ENCODE results near the gene CLSTN2. TPM values are rescaled to one million over a fixed set of nuclear protein-coding genes. Genes with fewer than 3 reads are reported as not detected.

Gene CLSTN2
- total RNA-seq, 1 experiment from 2014 or later: 0.02 TPM

DNA sequence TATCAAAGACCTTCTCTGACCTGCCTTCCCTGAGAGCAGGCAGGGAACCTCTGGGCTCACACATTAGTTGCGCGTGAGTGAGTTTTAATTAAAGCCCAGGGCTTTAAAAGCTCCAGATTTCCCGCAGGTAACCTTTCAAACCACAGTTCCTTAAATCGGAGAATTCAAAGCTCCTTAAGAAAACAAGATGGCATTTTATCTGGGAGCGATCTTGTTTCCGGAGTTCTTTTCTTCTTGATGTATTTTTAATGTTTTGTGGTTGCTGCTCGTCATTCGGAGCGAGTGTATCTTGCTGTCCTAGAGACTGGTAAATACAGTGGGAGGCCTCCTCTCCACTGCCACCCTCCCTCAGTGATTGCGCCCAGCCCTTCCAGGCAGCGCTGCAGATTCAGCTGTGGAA, 284.3 kb downstream of the CLSTN2 start:
- Histone ChIP-seq H3K4me1 (ENCODE audit: control insufficient read depth in 1 of 2, insufficient read depth in 2 of 2, low read length in 2 of 2) (no peaks in the 10 kb centered on the region), H4K20me1 (ENCODE audit: insufficient read depth) (no peaks in the 10 kb centered on the region), H3K27ac (ENCODE audit: low read depth, low read length) (no peak overlapping the region), H2AFZ (ENCODE audit: low read depth, low read length, poor library complexity, severe bottlenecking) (no peak overlapping the region), H3K4me2 (ENCODE audit: low read length) (no peak overlapping the region), H3K27me3 (ENCODE audit: insufficient read depth, low read length) (peaks cover 16% of the 10 kb centered on the region; the same call in 1 of the 2 replicates), H3K79me2 (ENCODE audit: insufficient read depth, low read length) (no peaks in the 10 kb centered on the region), H3K9me3 (ENCODE audit: control insufficient read depth in 1 of 2, insufficient read depth in 1 of 2, low read depth in 1 of 2, low read length in 2 of 2) (no peaks in the 10 kb centered on the region), H3K36me3 (ENCODE audit: control insufficient read depth in 1 of 2, insufficient read depth in 2 of 2, low read length in 2 of 2) (no peaks in the 10 kb centered on the region), H3K4me3 (replicated peaks in 1 of 2; ENCODE audit: low read depth in 1 of 2, low read length in 2 of 2) (no peak overlapping the region), H3K9me2 (ENCODE audit: insufficient read depth) (no peaks in the 10 kb centered on the region), H3K9ac (ENCODE audit: low read length) (no peak overlapping the region)
- POLR2A ChIA-PET: no interaction called here
- intact Hi-C loops (cut with micrococcal nuclease): no loop called here
- DNase-seq (ENCODE audit: low read depth, low spot score): no peak
- RAD21 ChIA-PET (ENCODE audit: low non-redundant PET in 1 of 2, low total read pairs in 2 of 2, uncharacterized antibody in 2 of 2, unreplicated experiment in 2 of 2): no interaction called here
- TF ChIP-seq EGR1 (IDR thresholded peaks at IDR 0.05; ENCODE audit: low read depth) (no peak), EZH2 (IDR thresholded peaks at IDR 0.05) (no peak), ELF1 (IDR thresholded peaks at IDR 0.05; ENCODE audit: borderline replicate concordance, low read depth) (no peak), SP1 (IDR thresholded peaks at IDR 0.05; ENCODE audit: low read depth) (no peak), POLR2A (IDR thresholded peaks at IDR 0.05; ENCODE audit: borderline replicate concordance, extremely low read depth, insufficient read depth, insufficient read length) (no peak), POLR2AphosphoS5 (IDR thresholded peaks at IDR 0.05; ENCODE audit: low read depth, low read length) (no peak), JUND (IDR thresholded peaks at IDR 0.05) (no peak), ZNF274 (IDR thresholded peaks at IDR 0.05; ENCODE audit: low read depth, low read length) (no peak), CBX3 (IDR thresholded peaks at IDR 0.05; ENCODE audit: low read depth) (no peak), SIN3A (IDR thresholded peaks at IDR 0.05; ENCODE audit: low read depth) (no peak)
- TF ChIP-seq, protein P1, sequence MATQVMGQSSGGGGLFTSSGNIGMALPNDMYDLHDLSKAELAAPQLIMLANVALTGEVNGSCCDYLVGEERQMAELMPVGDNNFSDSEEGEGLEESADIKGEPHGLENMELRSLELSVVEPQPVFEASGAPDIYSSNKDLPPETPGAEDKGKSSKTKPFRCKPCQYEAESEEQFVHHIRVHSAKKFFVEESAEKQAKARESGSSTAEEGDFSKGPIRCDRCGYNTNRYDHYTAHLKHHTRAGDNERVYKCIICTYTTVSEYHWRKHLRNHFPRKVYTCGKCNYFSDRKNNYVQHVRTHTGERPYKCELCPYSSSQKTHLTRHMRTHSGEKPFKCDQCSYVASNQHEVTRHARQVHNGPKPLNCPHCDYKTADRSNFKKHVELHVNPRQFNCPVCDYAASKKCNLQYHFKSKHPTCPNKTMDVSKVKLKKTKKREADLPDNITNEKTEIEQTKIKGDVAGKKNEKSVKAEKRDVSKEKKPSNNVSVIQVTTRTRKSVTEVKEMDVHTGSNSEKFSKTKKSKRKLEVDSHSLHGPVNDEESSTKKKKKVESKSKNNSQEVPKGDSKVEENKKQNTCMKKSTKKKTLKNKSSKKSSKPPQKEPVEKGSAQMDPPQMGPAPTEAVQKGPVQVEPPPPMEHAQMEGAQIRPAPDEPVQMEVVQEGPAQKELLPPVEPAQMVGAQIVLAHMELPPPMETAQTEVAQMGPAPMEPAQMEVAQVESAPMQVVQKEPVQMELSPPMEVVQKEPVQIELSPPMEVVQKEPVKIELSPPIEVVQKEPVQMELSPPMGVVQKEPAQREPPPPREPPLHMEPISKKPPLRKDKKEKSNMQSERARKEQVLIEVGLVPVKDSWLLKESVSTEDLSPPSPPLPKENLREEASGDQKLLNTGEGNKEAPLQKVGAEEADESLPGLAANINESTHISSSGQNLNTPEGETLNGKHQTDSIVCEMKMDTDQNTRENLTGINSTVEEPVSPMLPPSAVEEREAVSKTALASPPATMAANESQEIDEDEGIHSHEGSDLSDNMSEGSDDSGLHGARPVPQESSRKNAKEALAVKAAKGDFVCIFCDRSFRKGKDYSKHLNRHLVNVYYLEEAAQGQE (IDR thresholded peaks at IDR 0.05; ENCODE audit: low read depth): no peak
- TF ChIP-seq, protein P2, sequence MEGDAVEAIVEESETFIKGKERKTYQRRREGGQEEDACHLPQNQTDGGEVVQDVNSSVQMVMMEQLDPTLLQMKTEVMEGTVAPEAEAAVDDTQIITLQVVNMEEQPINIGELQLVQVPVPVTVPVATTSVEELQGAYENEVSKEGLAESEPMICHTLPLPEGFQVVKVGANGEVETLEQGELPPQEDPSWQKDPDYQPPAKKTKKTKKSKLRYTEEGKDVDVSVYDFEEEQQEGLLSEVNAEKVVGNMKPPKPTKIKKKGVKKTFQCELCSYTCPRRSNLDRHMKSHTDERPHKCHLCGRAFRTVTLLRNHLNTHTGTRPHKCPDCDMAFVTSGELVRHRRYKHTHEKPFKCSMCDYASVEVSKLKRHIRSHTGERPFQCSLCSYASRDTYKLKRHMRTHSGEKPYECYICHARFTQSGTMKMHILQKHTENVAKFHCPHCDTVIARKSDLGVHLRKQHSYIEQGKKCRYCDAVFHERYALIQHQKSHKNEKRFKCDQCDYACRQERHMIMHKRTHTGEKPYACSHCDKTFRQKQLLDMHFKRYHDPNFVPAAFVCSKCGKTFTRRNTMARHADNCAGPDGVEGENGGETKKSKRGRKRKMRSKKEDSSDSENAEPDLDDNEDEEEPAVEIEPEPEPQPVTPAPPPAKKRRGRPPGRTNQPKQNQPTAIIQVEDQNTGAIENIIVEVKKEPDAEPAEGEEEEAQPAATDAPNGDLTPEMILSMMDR (IDR thresholded peaks at IDR 0.05 in 2 of 3, conservative IDR thresholded peaks at IDR 0.05 in 1 of 3; ENCODE audit: borderline replicate concordance in 1 of 3, insufficient read depth in 1 of 3, low read depth in 2 of 3, low read length in 2 of 3): no peak
- TF ChIP-seq, protein P3, sequence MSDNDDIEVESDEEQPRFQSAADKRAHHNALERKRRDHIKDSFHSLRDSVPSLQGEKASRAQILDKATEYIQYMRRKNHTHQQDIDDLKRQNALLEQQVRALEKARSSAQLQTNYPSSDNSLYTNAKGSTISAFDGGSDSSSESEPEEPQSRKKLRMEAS (IDR thresholded peaks at IDR 0.05): no peak
- TF ChIP-seq, protein P4, sequence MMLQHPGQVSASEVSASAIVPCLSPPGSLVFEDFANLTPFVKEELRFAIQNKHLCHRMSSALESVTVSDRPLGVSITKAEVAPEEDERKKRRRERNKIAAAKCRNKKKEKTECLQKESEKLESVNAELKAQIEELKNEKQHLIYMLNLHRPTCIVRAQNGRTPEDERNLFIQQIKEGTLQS (IDR thresholded peaks at IDR 0.05): no peak
- CTCF ChIA-PET: no interaction called here
- BruUV-seq (replicated peaks): no TSS peak
- no peak for ATAC-seq

Measured in HCT116 (cell line).